ENCODE data around the gene SDK1.
A peak's percentile ranks its signal among the peaks of the same experiment; 100 is the strongest.

The SDK1 gene

DNA sequence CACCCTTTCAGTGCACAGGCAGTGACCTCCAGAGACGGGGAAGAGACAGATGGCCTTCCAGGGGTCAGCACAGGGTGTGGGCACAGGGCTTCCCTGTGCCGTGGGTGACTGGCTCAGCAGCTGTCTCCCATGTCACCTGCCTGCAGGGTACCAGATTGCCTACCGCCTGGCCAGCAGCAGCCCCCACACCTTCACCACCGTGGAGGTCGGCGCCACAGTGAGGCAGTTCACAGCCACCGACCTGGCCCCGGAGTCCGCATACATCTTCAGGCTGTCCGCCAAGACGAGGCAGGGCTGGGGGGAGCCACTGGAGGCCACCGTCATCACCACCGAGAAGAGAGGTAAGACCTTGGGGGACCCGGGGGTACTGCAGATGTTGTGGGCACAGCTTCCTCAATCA, 844.5 kb downstream of the SDK1 start:
- H3K27ac Mint-ChIP-seq: peak overlapping the region in 2 of 3 experiments; percentile 78 to 84
- H3K4me3 Mint-ChIP-seq: peak overlapping the region in 2 of 3 experiments; percentile 75 to 80
- TF ChIP-seq, protein P1, sequence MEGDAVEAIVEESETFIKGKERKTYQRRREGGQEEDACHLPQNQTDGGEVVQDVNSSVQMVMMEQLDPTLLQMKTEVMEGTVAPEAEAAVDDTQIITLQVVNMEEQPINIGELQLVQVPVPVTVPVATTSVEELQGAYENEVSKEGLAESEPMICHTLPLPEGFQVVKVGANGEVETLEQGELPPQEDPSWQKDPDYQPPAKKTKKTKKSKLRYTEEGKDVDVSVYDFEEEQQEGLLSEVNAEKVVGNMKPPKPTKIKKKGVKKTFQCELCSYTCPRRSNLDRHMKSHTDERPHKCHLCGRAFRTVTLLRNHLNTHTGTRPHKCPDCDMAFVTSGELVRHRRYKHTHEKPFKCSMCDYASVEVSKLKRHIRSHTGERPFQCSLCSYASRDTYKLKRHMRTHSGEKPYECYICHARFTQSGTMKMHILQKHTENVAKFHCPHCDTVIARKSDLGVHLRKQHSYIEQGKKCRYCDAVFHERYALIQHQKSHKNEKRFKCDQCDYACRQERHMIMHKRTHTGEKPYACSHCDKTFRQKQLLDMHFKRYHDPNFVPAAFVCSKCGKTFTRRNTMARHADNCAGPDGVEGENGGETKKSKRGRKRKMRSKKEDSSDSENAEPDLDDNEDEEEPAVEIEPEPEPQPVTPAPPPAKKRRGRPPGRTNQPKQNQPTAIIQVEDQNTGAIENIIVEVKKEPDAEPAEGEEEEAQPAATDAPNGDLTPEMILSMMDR (IDR thresholded peaks at IDR 0.05; ENCODE audit: unreplicated experiment in 3 of 3): no peak
- H3K27me3 Mint-ChIP-seq (ENCODE audit: low read depth): peaks cover 12% of the 10 kb centered on the region
- peaks cover 37% of the 10 kb centered on the region for H3K4me1 Mint-ChIP-seq
- H3K9me3 Mint-ChIP-seq: no peaks in the 10 kb centered on the region
- H3K36me3 Mint-ChIP-seq (ENCODE audit: low read depth): no peaks in the 10 kb centered on the region

DNA sequence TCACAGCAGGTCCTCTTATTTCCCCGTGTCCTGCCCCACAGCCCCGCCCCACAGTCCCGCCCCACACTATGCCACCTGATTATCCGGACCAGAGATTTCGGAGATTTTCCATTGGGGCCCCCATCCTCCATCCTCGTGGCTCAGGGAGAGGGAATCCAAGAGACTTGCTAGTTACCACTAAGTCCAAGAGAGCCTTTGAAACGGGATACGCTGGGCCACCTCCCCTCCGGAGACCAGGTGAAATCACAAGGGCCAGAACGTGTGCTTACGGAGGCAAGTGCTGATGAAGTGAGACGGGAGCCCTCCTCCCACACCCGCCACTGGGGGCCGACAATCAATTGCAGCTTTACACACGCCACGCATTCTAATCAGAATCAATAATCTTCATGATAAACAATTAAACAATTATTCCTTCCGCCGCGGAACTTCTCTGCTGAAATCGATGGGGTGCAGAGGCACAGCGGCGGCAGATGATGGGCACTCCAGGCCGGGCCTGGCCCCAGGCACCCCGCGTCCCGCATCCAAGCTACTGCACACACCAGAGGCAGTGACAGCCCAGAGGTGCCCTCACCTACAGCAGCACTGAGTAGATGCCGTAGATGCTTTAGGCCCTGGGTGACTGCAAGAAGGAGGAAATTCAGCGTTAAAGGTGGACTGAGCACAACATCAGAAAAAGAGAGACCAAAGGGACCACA, 847.0 kb downstream of the SDK1 start:
- H3K36me3 Mint-ChIP-seq (ENCODE audit: low read depth): no peaks in the 10 kb centered on the region
- TF ChIP-seq, protein P1 (IDR thresholded peaks at IDR 0.05; ENCODE audit: unreplicated experiment in 3 of 3): no peak
- peaks cover 15% of the 10 kb centered on the region for H3K27me3 Mint-ChIP-seq (ENCODE audit: low read depth)
- peaks cover 22% of the 10 kb centered on the region for H3K4me1 Mint-ChIP-seq
- H3K27ac Mint-ChIP-seq: no peak overlapping the region
- H3K4me3 Mint-ChIP-seq: no peak overlapping the region
- H3K9me3 Mint-ChIP-seq: no peaks in the 10 kb centered on the region

DNA sequence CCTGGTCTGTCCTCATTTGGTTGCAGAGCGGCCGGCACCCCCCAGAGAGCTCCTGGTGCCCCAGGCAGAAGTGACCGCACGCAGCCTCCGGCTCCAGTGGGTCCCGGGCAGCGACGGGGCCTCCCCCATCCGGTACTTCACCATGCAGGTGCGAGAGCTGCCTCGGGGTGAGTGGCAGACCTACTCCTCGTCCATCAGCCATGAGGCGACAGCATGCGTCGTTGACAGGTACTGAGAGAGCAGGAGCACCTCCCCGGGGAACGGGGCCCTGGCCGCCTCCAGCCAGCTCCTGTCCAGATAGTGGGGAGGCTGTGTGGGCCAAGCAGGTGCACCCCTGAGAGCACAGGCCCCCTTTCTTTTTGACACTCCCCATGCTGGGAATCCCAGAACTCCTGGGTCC, 848.2 kb downstream of the SDK1 start:
- Mint-ChIP-seq H3K36me3 (ENCODE audit: low read depth) (no peaks in the 10 kb centered on the region), H3K9me3 (no peaks in the 10 kb centered on the region), H3K4me1 (peaks cover 16% of the 10 kb centered on the region), H3K27ac (no peak overlapping the region), H3K27me3 (ENCODE audit: low read depth) (peaks cover 13% of the 10 kb centered on the region), H3K4me3 (no peak overlapping the region)
- TF ChIP-seq, protein P1 (IDR thresholded peaks at IDR 0.05; ENCODE audit: unreplicated experiment in 3 of 3): no peak

DNA sequence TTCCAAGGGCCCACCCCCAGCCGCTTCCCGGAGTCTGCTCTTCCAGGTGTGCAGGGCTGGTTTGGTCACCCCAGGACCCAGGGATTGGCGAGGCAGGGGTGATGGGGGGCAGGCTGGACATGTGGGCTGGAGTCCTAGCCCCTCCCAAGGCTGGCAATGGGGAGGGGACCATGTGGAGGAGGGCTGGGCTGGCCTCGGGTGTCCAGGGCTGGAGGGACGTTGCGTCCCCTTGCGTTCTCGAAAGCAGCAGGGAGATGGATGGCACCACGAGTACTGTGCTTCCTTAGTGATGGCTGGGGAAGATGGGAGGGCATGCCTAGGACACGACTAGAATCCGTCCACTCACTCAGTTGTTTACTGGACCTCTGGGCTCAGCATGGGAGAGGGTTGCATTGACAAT, 848.6 kb downstream of the SDK1 start:
- Mint-ChIP-seq H3K9me3 (no peaks in the 10 kb centered on the region), H3K36me3 (ENCODE audit: low read depth) (no peaks in the 10 kb centered on the region), H3K27me3 (ENCODE audit: low read depth) (peaks cover 9% of the 10 kb centered on the region), H3K4me1 (peaks cover 12% of the 10 kb centered on the region), H3K4me3 (no peak overlapping the region), H3K27ac (no peak overlapping the region)
- TF ChIP-seq, protein P1 (IDR thresholded peaks at IDR 0.05; ENCODE audit: unreplicated experiment in 3 of 3): no peak

DNA sequence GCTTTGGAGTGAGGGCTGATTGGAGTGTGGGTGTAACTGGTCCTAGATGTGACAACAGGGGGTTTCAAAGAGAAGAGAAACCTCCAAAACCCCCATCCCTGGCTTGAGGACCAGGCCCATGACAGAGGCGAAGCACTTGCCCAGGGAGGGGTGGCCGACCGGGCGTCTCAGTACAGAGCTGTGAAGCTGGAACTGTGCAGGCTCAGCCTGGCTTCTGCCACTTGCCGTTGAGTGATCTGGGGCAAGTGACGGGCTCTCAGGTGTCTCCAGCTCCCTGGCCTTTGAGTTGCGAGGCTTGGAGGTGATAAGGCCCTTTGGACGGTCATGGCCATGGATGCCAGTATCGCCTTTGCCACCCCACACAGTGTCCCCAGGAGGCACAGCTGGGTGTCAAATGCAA, 849.7 kb downstream of the SDK1 start:
- H3K27me3 Mint-ChIP-seq (ENCODE audit: low read depth): peaks cover 7% of the 10 kb centered on the region
- no peaks in the 10 kb centered on the region for H3K9me3 Mint-ChIP-seq
- H3K36me3 Mint-ChIP-seq (ENCODE audit: low read depth): no peaks in the 10 kb centered on the region
- no peak overlapping the region for H3K4me3 Mint-ChIP-seq
- no peak overlapping the region for H3K27ac Mint-ChIP-seq
- TF ChIP-seq, protein P1 (IDR thresholded peaks at IDR 0.05; ENCODE audit: unreplicated experiment in 3 of 3): no peak
- H3K4me1 Mint-ChIP-seq: peaks cover 3% of the 10 kb centered on the region

DNA sequence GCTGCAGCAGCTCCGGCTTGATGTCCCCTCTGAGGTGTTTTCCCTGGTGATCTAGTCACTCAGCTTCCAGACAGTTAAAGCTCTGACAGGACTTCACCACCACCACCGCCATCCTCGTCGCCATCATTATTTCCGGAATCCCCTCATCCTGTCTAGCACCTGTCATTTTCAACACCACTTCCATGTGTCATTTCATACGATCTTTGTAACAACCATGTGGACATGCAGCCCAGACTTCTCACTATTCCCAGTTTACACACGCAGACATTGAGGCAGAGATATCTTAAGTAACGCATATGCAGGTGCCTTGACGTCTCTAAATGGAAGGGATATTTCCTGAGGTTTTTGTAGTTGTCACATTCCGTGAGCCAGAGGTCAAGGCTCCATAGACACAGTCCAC, 850.5 kb downstream of the SDK1 start:
- Mint-ChIP-seq H3K9me3 (no peaks in the 10 kb centered on the region), H3K27ac (no peak overlapping the region), H3K4me1 (peaks cover 1% of the 10 kb centered on the region), H3K36me3 (ENCODE audit: low read depth) (no peaks in the 10 kb centered on the region), H3K27me3 (ENCODE audit: low read depth) (peaks cover 13% of the 10 kb centered on the region), H3K4me3 (no peak overlapping the region)
- TF ChIP-seq, protein P1 (IDR thresholded peaks at IDR 0.05; ENCODE audit: unreplicated experiment in 3 of 3): no peak

All from nephron (organoid).